ENCODE measurements around the gene DIP2B.

DNA sequence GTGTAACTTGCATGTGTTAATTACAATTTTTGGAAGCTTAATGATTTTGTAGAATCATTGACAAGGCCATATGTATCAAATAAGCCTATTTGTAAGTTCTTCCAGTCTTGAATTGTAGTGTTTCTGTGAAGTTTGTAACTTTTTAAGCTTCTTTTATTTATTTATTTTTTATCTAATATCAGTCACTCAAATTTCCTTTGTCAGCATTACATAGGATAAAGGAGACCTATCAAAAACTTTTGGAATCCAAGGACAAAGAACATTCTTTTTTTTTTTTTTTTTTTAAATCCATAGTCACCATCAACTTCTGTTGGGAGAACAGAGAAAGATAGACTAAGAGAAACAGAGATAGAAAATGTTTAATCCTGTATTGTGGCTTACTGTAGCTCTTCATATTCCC, 36.4 kb downstream of the DIP2B start:
- no peak for TF ChIP-seq GATA2 (IDR thresholded peaks at IDR 0.05; ENCODE audit: low read depth, low read length)
- TF ChIP-seq GATA3 (IDR thresholded peaks at IDR 0.05; ENCODE audit: low read depth, low read length): no peak

All from SH-SY5Y (cell line).